Activated CD4-positive, alpha-beta T cell treated with anti-CD3 and anti-CD28 coated beads, Interleukin-2, amount 10 ng/mL, durations not matched to agents 7 days and 5 days (primary cell): ENCODE results near the gene LMAN2. TPM values are rescaled to one million over a fixed set of nuclear protein-coding genes. Genes with fewer than 3 reads are reported as not detected.

Source experiments
- CTCF ChIA-PET: fragments of 350-600 bp; sonication (Branson Sonifier 250); formaldehyde crosslinking; loops from one replicate; lab custom pipeline; 2021; ENCODE audit warnings: antibody characterized with exemption; lab: Charles Lee
- POLR2A ChIA-PET: fragments of 350-600 bp; sonication (Branson Sonifier 250); formaldehyde crosslinking; loops from one replicate; lab custom pipeline; 2021; ENCODE audit warnings: antibody characterized with exemption; lab: Charles Lee
- DNase-seq: peaks from one replicate; pipeline ENCODE4 v3.0.0-alpha.2; 2020
- H3K27ac Mint-ChIP-seq: one replicate; pipeline ENCODE4 v1.8.0; 2021; ENCODE audit warnings: mild to moderate bottlenecking, moderate library complexity, mixed read lengths
- H3K27me3 Mint-ChIP-seq: one replicate; pipeline ENCODE4 v1.8.0; 2021; ENCODE audit warnings: mixed read lengths
- H3K36me3 Mint-ChIP-seq: one replicate; pipeline ENCODE4 v1.8.0; 2021; ENCODE audit warnings: low read depth, mixed read lengths
- H3K4me1 Mint-ChIP-seq: one replicate; pipeline ENCODE4 v1.8.0; 2021; ENCODE audit warnings: mixed read lengths
- H3K4me3 Mint-ChIP-seq: one replicate; pipeline ENCODE4 v1.8.0; 2021; ENCODE audit warnings: mild to moderate bottlenecking, moderate library complexity, mixed read lengths
- H3K9me3 Mint-ChIP-seq: one replicate; pipeline ENCODE4 v1.8.0; 2021; ENCODE audit warnings: mixed read lengths
- total RNA-seq, 2 experiments: library from RNA; stranded (reverse); gene quantifications; one replicate each; pipeline ENCODE4 v1.2.3, GENCODE V29; 2021

The LMAN2 gene
- total RNA-seq, 2 experiments from 2014 or later = 123 to 132 TPM

- no peak overlapping the region for H3K4me3 Mint-ChIP-seq
- H3K27ac Mint-ChIP-seq = no peak overlapping the region
- POLR2A ChIA-PET = no interaction called here
- no peaks in the 10 kb centered on the region for H3K27me3 Mint-ChIP-seq
- no peak for DNase-seq
- CTCF ChIA-PET = interaction anchor here (0.6 to 9.8 kb wide), 13 partner anchors 10 to 87 kb away, joined by 3 to 145 read pairs (median 4); partner anchors contain the start of genes LMAN2, PRR7 and RGS14
- H3K4me1 Mint-ChIP-seq = peaks cover 70% of the 10 kb centered on the region
- H3K36me3 Mint-ChIP-seq = peaks cover 65% of the 10 kb centered on the region
- no peaks in the 10 kb centered on the region for H3K9me3 Mint-ChIP-seq
Measured at GRCh38 chr5:177367981-177368868, 16.8 kb upstream of the LMAN2 start.

GRCh38 chr5:177367323-177367848, 15.9 kb upstream of the LMAN2 start:
- Mint-ChIP-seq H3K4me3 (no peak overlapping the region), H3K27me3 (no peaks in the 10 kb centered on the region), H3K9me3 (no peaks in the 10 kb centered on the region), H3K36me3 (peaks cover 61% of the 10 kb centered on the region), H3K4me1 (peaks cover 69% of the 10 kb centered on the region), H3K27ac (no peak overlapping the region)
- POLR2A ChIA-PET = no interaction called here
- DNase-seq = no peak
- CTCF ChIA-PET = interaction anchor here (0.6 to 9.8 kb wide), 3 partner anchors 10 to 90 kb away, joined by 3 to 145 read pairs (median 22); partner anchors contain the start of genes LMAN2 and RGS14

- Mint-ChIP-seq H3K27me3 (no peaks in the 10 kb centered on the region), H3K4me1 (peaks cover 70% of the 10 kb centered on the region), H3K4me3 (no peak overlapping the region), H3K36me3 (peaks cover 62% of the 10 kb centered on the region), H3K27ac (no peak overlapping the region), H3K9me3 (no peaks in the 10 kb centered on the region)
- no peak for DNase-seq
- CTCF ChIA-PET = interaction anchor here (0.6 to 9.8 kb wide), 3 partner anchors 10 to 89 kb away, joined by 3 to 145 read pairs (median 22); partner anchors contain the start of genes LMAN2 and RGS14
- POLR2A ChIA-PET = no interaction called here
Measured at GRCh38 chr5:177366528-177367322, 15.3 kb upstream of the LMAN2 start.

- POLR2A ChIA-PET = no interaction called here
- Mint-ChIP-seq H3K27ac (no peak overlapping the region), H3K9me3 (no peaks in the 10 kb centered on the region), H3K4me3 (no peak overlapping the region), H3K27me3 (no peaks in the 10 kb centered on the region), H3K4me1 (peaks cover 70% of the 10 kb centered on the region), H3K36me3 (peaks cover 59% of the 10 kb centered on the region)
- no peak for DNase-seq
- CTCF ChIA-PET = interaction anchor here (1.0 to 9.8 kb wide), 3 partner anchors 9 to 57 kb away, joined by 3 to 145 read pairs (median 22); partner anchors contain the start of genes LMAN2 and RGS14
Measured at GRCh38 chr5:177365845-177366527, 14.5 kb upstream of the LMAN2 start.

GRCh38 chr5:177364159-177364962, 12.9 kb upstream of the LMAN2 start:
- peaks cover 75% of the 10 kb centered on the region for H3K4me1 Mint-ChIP-seq
- H3K27me3 Mint-ChIP-seq = no peaks in the 10 kb centered on the region
- H3K4me3 Mint-ChIP-seq = peak overlapping the region; percentile 30
- peaks cover 57% of the 10 kb centered on the region for H3K36me3 Mint-ChIP-seq
- no peak for DNase-seq
- ChIA-PET POLR2A (no interaction called here), CTCF (interaction anchor here (0.7 to 17.1 kb wide), 9 partner anchors 7 to 592 kb away, joined by 3 to 145 read pairs (median 5); no protein-coding TSS in a partner anchor)
- no peaks in the 10 kb centered on the region for H3K9me3 Mint-ChIP-seq
- peak overlapping the region; percentile 25 for H3K27ac Mint-ChIP-seq

GRCh38 chr5:177363565-177363964, 12.1 kb upstream of the LMAN2 start:
- no peak for DNase-seq
- H3K9me3 Mint-ChIP-seq = no peaks in the 10 kb centered on the region
- peaks cover 75% of the 10 kb centered on the region for H3K4me1 Mint-ChIP-seq
- peaks cover 57% of the 10 kb centered on the region for H3K36me3 Mint-ChIP-seq
- H3K4me3 Mint-ChIP-seq = peak overlapping the region; percentile 40
- ChIA-PET POLR2A (no interaction called here), CTCF (interaction anchor here (1.8 to 17.1 kb wide), 3 partner anchors 8 to 27 kb away, joined by 6 to 145 read pairs (median 22); no protein-coding TSS in a partner anchor)
- no peaks in the 10 kb centered on the region for H3K27me3 Mint-ChIP-seq
- H3K27ac Mint-ChIP-seq = no peak overlapping the region

GRCh38 chr5:177362610-177363507, 11.4 kb upstream of the LMAN2 start:
- Mint-ChIP-seq H3K4me3 (peak overlapping the region; percentile 71), H3K4me1 (peaks cover 71% of the 10 kb centered on the region)

GRCh38 chr5:177362292-177362609, 10.8 kb upstream of the LMAN2 start:
- no peak for DNase-seq
- Mint-ChIP-seq H3K27ac (peak overlapping the region; percentile 37), H3K36me3 (peaks cover 52% of the 10 kb centered on the region), H3K27me3 (no peaks in the 10 kb centered on the region), H3K4me1 (peaks cover 75% of the 10 kb centered on the region), H3K4me3 (peak overlapping the region; percentile 71), H3K9me3 (no peaks in the 10 kb centered on the region)
- ChIA-PET POLR2A (no interaction called here), CTCF (interaction anchor here (0.8 to 17.1 kb wide), 5 partner anchors 9 to 130 kb away, joined by 3 to 145 read pairs (median 3); partner anchors contain the start of gene LMAN2)

More at GRCh38 chr5:177362610-177363507, 11.4 kb upstream of the LMAN2 start:
- ChIA-PET POLR2A (no interaction called here), CTCF (interaction anchor here (0.8 to 17.1 kb wide), 4 partner anchors 8 to 44 kb away, joined by 3 to 145 read pairs (median 12); no protein-coding TSS in a partner anchor)
- Mint-ChIP-seq H3K36me3 (peaks cover 56% of the 10 kb centered on the region), H3K27ac (peak overlapping the region; percentile 84), H3K27me3 (no peaks in the 10 kb centered on the region), H3K9me3 (no peaks in the 10 kb centered on the region)
- DNase-seq = peak; percentile 57

- peak overlapping the region; percentile 71 for H3K4me3 Mint-ChIP-seq
- POLR2A ChIA-PET = interaction anchor here (0.6 to 1.4 kb wide), 2 partner anchors 9 to 10 kb away, joined by 3 to 5 read pairs; partner anchors contain the start of gene LMAN2
- peaks cover 48% of the 10 kb centered on the region for H3K36me3 Mint-ChIP-seq
Measured at GRCh38 chr5:177361418-177362291, 10.2 kb upstream of the LMAN2 start.

More at GRCh38 chr5:177361418-177362291, 10.2 kb upstream of the LMAN2 start:
- CTCF ChIA-PET = interaction anchor here (0.5 to 17.1 kb wide), 10 partner anchors 9 to 131 kb away, joined by 3 to 145 read pairs (median 4); partner anchors contain the start of gene LMAN2
- H3K4me1 Mint-ChIP-seq = peaks cover 81% of the 10 kb centered on the region
- peak overlapping the region; percentile 82 for H3K27ac Mint-ChIP-seq
- DNase-seq = no peak
- H3K9me3 Mint-ChIP-seq = no peaks in the 10 kb centered on the region
- no peaks in the 10 kb centered on the region for H3K27me3 Mint-ChIP-seq
